Skeletal muscle tissue (tissue), 4 donors: Measurements from ENCODE around the gene NKX1-2. TPM values are rescaled to one million over a fixed set of nuclear protein-coding genes. Genes with fewer than 3 reads are reported as not detected.
A peak's percentile ranks its signal among the peaks of the same experiment; 100 is the strongest.

ENCODE experiments used
- H3K27ac ChIP-seq: one replicate; pipeline ENCODE4 v1.7.0; 2013; ENCODE audit warnings: mild to moderate bottlenecking, low read depth, low read length, inconsistent platforms
- H3K27me3 ChIP-seq, 3 donors: one replicate each; pipeline ENCODE4 v1.7.0; 2013; ENCODE audit warnings: low read length in 3 of 3; ENCODE audit not compliant: control insufficient read depth in 3 of 3, insufficient read depth in 3 of 3
- H3K36me3 ChIP-seq, 3 donors: one replicate each; pipeline ENCODE4 v1.7.0; 2013; ENCODE audit warnings: low read length in 3 of 3; ENCODE audit not compliant: control insufficient read depth in 3 of 3, insufficient read depth in 3 of 3
- H3K4me1 ChIP-seq, 3 donors: one replicate each; pipeline ENCODE4 v1.7.0; 2013; ENCODE audit warnings: low read length in 3 of 3, mild to moderate bottlenecking in 3 of 3; ENCODE audit not compliant: control insufficient read depth in 3 of 3, insufficient read depth in 3 of 3
- H3K4me3 ChIP-seq, 3 donors: one replicate each; pipeline ENCODE4 v1.7.0; 2013; ENCODE audit warnings: low read length in 3 of 3
- H3K9ac ChIP-seq, 3 donors: one replicate each; pipeline ENCODE4 v1.7.0; 2013; ENCODE audit warnings: low read length in 3 of 3, mild to moderate bottlenecking in 3 of 3, moderate library complexity in 2 of 3, low read depth in 1 of 3
- H3K9me3 ChIP-seq, 3 donors: one replicate each; pipeline ENCODE4 v1.7.0; 2013; ENCODE audit warnings: low read length in 3 of 3; ENCODE audit not compliant: control insufficient read depth in 3 of 3
- total RNA-seq: library from RNA; depleted of rRNA; stranded (reverse); fragments of >200 nt; gene quantifications from one replicate; pipeline ENCODE4 v1.2.3, GENCODE V29; 2014
- donor health status: Osteomylitis.

Gene NKX1-2
- total RNA-seq, 1 donor from 2014 or later, result not detected

DNA sequence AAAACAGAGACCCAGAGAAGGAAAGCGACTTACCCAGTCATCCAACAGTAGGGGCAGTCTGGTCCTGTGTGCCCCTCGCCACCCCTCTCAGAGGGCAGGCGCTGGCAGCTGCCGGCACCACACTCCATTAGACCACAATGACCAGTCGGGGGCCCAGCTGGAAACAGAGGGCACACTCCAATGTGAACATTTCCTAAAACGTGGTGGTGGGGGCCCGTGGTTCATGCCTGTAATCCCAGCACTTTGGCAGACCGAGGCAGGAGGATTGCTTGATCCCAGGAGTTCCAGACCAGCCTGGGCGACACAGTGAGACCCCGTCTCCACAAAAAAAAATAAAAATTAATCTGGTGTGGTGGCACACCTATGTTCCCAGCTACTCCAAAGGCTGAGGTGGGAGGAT is 30.2 kb downstream of the NKX1-2 start:
- Histone ChIP-seq H3K9me3 (no peaks in the 10 kb centered on the region), H3K27ac (no peak overlapping the region), H3K4me1 (peaks cover 23 to 24% (median 23%) of the 10 kb centered on the region in 3 donors), H3K9ac (no peak overlapping the region), H3K27me3 (peaks cover 0 to 15% (median 7%) of the 10 kb centered on the region in 3 donors), H3K4me3 (peak overlapping the region in 1 of 3 donors; percentile 76), H3K36me3 (no peaks in the 10 kb centered on the region)

DNA sequence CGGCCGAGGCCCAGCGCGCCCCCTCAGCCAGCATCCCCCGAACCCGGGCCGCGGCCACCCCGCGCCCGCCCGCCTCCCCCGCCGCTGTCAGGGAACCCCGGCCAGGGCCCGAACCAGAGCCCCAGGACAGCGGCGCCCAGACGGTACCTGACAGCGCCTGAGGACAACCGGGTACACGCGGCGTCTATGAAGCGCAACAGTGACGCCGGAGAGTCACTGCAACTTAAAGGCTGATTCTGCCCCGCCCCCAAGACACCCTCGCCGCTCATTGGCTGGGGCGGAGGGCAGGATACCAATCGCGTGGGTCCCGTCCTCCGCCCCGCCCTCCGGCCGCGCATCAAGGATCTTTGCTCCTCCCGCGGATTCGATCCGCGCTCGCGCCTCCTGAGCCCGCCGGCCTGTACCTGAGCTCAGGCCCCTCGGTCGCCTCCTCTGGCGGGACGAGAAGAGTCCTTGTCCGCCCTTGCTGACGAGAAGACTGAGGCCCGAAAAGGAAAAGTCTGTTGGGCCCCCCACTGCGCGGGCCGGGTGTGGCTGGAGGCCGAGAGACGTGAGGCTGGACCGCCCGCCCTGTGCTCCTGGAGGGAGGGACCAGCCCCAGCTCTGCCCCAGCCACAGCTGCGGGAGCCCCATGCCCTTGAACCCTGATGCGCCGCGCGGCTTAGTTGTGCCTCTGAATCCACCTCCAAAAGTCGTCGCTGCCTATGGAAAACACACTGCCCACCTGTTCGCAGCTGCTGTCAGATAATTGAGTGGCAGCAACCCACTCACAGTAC is 30.9 kb downstream of the NKX1-2 start, which contains the start of gene OAT:
TSS of gene OAT (minus strand) at position 198 of the 776 bp plus-strand sequence. CDS start 6,752 bp downstream, outside the sequence.
- Histone ChIP-seq H3K27me3 (peaks cover 0 to 13% (median 4%) of the 10 kb centered on the region in 3 donors), H3K9ac (peak within 1 kb of the TSS; percentile 74 to 88 (median 83)), H3K9me3 (no peaks in the 10 kb centered on the region), H3K27ac (peak within 1 kb of the TSS; percentile 87), H3K4me3 (peak within 1 kb of the TSS; percentile 76 to 79 (median 79)), H3K4me1 (peaks cover 23 to 31% (median 29%) of the 10 kb centered on the region in 3 donors), H3K36me3 (no peaks in the 10 kb centered on the region)

DNA sequence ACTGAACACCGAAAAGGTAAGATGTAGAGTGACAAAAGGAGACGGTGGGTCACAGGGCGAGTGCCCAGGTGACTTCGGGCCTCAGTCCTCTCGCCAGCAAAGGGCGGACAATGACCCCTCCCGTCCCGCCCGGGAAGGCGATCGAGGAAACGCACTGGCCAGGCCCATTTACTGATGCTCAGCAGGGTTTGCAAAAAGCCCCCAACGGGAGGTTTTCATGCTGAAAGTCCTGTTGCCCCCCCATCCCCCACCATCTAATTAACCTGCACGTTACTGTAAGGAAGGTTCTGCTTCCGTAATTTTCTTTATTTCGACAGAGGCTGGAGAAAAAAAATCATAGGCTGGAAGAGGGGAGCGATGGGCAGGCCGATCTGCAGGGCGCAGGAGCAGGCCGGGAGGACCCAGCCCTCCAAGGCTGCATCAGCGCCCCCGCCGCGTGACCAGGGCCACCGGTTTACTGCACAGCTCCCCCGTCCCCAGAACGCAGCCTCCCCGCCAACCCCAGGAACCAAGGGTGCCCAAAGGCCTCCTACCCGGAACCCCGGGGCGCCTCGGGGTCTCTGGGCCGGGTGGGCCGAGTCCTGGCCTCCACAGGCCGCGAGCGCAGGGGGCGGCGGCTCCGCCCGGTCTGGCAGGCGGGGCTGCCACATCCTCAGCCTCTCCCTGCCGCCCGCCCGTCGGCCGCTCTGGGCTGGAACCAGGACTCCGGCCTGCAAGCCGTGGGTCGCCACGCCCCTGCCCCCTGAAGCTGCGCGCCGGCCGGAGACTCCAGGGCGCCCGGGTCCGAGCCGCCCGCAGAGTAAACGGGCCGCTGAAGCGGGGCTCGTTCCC is 31.7 kb downstream of the NKX1-2 start:
- Histone ChIP-seq H3K4me1 (peaks cover 23 to 33% (median 33%) of the 10 kb centered on the region in 3 donors), H3K27me3 (peaks cover 0 to 12% (median 0%) of the 10 kb centered on the region in 3 donors), H3K36me3 (no peaks in the 10 kb centered on the region), H3K9ac (peak overlapping the region; percentile 74 to 88 (median 83)), H3K4me3 (peak overlapping the region; percentile 76 to 79 (median 79)), H3K27ac (peak overlapping the region; percentile 87), H3K9me3 (no peaks in the 10 kb centered on the region)

DNA sequence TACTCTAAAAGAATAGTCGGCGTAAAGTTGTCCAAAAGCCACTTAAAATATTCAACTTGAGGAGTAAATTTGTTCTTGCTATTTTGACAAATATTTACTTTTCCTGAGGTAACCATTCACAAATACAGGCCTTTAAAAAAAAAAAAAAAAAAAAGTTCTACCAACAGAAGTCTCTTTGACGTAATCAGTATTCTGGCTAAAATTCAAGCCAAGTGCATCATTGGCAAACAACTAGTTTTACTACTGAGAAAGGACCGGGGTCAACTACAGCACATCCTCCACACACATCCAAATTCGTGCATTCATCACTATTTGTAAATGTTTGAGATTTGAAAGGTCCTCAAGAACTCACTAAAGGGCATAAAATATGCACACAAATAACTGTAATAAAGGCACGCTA is 33.1 kb downstream of the NKX1-2 start:
- peaks cover 0 to 3% (median 0%) of the 10 kb centered on the region in 3 donors for H3K36me3 ChIP-seq
- peak overlapping the region; percentile 49 for H3K27ac ChIP-seq
- peaks cover 0 to 7% (median 0%) of the 10 kb centered on the region in 3 donors for H3K27me3 ChIP-seq
- H3K4me3 ChIP-seq, result peak overlapping the region; percentile 6 to 65 (median 35)
- H3K9me3 ChIP-seq, result no peaks in the 10 kb centered on the region
- peaks cover 23 to 33% (median 33%) of the 10 kb centered on the region in 3 donors for H3K4me1 ChIP-seq
- H3K9ac ChIP-seq, result peak overlapping the region in 1 of 3 donors; percentile 9

DNA sequence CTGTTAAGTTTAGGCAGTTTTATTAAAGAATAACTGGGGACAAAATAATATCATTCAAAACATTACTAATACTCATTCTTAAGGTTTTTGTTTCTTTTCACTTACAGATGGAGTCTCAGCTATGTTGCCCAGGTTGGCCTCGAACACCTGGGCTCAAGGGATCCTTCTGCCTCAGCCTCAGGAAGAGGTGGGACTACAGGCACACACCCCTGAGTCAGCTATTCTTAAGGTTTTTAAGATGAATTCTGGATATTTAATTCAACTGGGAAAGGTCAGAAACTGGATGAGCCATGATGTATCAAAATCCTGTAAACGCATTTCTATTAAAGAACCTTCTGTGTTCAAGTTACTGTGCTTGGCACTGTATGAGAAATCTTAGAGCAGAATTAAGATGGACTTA is 34.6 kb downstream of the NKX1-2 start:
- Histone ChIP-seq H3K4me1 (peaks cover 23 to 33% (median 33%) of the 10 kb centered on the region in 3 donors), H3K4me3 (peak overlapping the region in 1 of 3 donors; percentile 46), H3K36me3 (peaks cover 5 to 12% (median 10%) of the 10 kb centered on the region in 3 donors), H3K27ac (peak overlapping the region; percentile 49), H3K9me3 (no peaks in the 10 kb centered on the region), H3K9ac (peak overlapping the region in 1 of 3 donors; percentile 58), H3K27me3 (peaks cover 0 to 4% (median 0%) of the 10 kb centered on the region in 3 donors)

DNA sequence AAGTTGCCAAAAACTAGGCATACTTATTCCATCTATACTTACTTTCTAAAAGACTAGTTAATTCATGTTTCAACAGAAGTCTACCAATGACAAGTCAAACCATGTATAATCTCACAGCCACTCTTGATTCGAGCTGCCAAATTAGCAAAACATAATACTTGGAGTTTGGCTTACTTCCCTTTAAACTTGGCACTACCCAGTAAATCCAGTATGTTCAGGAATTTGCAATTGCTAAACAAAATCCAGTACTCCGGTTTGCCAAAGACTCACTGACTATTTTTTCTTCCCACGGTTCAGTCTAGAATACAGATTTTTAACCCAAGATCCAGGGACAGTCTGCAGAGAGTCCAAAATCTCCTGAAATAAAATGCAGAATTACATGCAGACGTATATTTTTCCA is 35.8 kb downstream of the NKX1-2 start:
- Histone ChIP-seq H3K4me1 (peaks cover 20 to 30% (median 30%) of the 10 kb centered on the region in 3 donors), H3K9ac (no peak overlapping the region), H3K9me3 (no peaks in the 10 kb centered on the region)

DNA sequence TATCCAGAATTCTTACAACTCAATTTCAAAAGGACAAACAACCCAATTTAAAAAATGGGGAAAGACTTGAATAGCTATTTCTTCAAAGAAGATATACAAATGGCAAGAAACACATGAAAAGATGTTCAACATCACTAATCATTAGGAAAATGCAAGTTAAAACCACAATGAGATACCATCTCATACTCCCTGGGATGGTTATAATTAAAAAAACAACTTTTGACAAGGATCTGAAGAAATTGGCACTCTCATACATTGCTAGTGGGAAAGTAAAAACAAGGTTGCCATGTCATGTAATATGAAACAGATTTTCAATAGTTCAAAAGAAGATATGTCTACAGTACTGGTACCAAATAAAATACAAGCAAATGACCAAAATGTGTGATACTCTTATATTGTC is 40.1 kb downstream of the NKX1-2 start:
- Histone ChIP-seq H3K9me3 (no peaks in the 10 kb centered on the region), H3K4me1 (peaks cover 0 to 12% (median 10%) of the 10 kb centered on the region in 3 donors), H3K9ac (no peak overlapping the region), H3K4me3 (no peak overlapping the region), H3K27me3 (no peaks in the 10 kb centered on the region), H3K27ac (no peak overlapping the region), H3K36me3 (peaks cover 11 to 39% (median 29%) of the 10 kb centered on the region in 3 donors)

More for the DNA sequence above, 35.8 kb downstream of the NKX1-2 start:
- no peaks in the 10 kb centered on the region for H3K27me3 ChIP-seq
- H3K27ac ChIP-seq, result no peak overlapping the region
- peaks cover 7 to 13% (median 13%) of the 10 kb centered on the region in 3 donors for H3K36me3 ChIP-seq
- H3K4me3 ChIP-seq, result no peak overlapping the region

DNA sequence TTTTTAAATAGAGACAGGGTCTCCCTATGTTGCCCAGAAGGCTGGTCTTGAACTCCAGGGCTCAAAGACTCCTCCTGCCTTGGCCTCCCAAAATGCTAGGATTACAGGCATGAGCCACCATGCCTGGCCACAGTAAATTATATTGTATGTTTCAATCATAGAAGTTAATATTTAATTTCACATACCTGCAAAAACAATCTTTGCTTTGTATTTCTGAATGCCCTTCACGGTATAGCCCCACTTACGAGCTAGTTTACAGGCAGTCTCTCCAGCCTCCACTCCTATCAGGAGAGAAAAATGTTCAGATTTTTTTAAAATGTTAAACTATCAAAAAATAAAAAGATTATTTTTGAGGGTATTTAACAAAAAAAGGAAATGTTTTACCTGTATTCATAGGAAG is 41.5 kb downstream of the NKX1-2 start:
- peaks cover 14 to 48% (median 38%) of the 10 kb centered on the region in 3 donors for H3K36me3 ChIP-seq
- H3K9ac ChIP-seq, result no peak overlapping the region
- H3K27me3 ChIP-seq, result no peaks in the 10 kb centered on the region
- H3K4me3 ChIP-seq, result no peak overlapping the region
- no peak overlapping the region for H3K27ac ChIP-seq
- peaks cover 0 to under 1% (median under 1%) of the 10 kb centered on the region in 3 donors for H3K4me1 ChIP-seq
- H3K9me3 ChIP-seq, result no peaks in the 10 kb centered on the region

DNA sequence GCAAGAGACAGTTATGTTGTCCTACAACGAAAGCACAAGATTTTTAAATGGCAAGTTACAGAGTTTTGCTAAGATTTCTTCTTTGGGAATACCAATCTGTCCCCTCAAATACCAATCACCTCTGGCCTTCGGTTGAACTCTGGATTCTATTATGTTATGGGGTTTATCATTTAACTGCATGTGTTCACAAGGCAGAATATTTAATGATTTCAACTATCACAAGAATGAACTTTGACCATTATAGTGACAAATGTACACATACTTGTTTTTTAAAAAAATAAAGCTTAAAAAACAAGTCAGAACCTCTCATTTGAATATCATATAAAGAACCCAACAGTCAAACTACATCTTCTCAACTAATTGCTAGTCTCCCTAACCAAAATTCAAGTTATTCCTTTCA is 42.4 kb downstream of the NKX1-2 start:
- Histone ChIP-seq H3K36me3 (peaks cover 21 to 54% (median 45%) of the 10 kb centered on the region in 3 donors), H3K9me3 (no peaks in the 10 kb centered on the region), H3K27me3 (no peaks in the 10 kb centered on the region), H3K4me3 (no peak overlapping the region), H3K27ac (no peak overlapping the region), H3K4me1 (peaks cover 0 to 2% (median 0%) of the 10 kb centered on the region in 3 donors), H3K9ac (no peak overlapping the region)
